ENCODE data around the gene KIF1C. TPM values are rescaled to one million over a fixed set of nuclear protein-coding genes. Genes with fewer than 3 reads are reported as not detected.

Gene KIF1C
- polyA plus RNA-seq, 3 donors = 76.8 to 97.2 (median 87.3) TPM

DNA sequence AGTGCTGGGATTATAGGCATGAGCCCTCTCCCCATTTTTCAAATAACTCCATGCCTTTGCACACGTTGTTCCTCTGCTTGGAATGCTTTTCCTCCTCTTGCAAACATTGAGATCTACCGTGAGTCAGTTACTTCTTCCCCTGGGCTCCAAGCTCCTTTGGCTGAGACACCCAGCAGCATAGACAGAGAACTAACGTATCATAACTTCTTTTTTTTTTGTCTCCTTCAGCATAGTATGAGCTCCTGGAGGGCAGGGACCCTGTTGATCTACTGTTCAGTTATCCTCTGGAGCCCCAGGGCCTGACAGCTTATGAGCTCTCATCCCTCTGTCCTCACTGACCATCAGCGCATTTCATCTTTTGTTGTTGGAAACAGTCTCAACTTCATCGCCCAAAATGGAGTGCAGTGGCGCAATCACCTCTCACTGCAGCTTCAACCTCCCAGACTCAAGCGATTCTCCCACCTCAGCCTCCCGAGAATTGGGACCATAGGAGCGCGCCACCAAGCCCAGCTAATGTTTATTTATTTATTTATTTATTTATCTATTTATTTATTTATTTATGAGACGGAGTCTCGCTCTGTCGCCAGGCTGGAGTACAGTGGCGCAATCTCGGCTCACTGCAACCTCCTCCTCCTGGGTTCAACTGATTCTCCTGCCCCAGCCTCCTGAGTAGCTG, 32.3 kb upstream of the KIF1C start:
- no peak for DNase-seq (ENCODE audit: extremely low read depth in 1 of 11, low read depth in 9 of 11, low spot score in 4 of 11)

DNA sequence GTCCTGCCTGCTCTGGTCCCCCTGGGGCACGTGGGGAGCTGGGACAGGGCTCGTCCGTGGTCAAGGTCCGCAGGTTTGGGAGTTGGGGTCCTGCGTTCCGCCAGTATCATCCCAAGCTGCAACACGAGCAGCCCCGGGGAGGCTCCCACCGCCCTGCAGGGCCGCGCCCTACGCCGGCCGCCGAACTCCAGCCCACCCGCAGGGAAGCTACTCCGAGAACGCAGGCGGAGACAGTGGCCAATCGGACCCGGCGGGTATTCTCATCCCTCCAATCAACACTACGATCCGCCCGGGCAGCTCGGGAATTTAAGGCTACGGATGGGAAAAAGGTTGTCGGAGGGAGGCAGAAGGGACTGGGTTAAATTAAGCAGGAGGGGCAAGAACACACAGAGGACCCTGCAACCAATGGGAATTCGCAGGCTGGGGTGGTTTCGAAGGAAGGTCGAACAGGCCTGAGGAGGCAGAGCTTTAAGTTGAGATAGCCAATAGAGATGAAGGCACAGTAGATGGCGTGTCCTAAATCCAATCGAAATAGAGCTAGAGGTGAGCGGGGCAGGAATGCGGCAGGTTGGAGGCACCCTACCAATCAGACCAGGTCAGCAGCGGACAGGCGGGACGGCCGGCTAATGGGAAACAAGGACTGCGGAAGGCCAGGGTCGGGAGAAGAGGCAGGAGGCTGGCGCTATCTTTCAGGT, 30.8 kb upstream of the KIF1C start:
- peak in 10 of 11 donors; percentile 96 to 100 (median 99) for DNase-seq (ENCODE audit: extremely low read depth in 1 of 11, low read depth in 9 of 11, low spot score in 4 of 11)

DNA sequence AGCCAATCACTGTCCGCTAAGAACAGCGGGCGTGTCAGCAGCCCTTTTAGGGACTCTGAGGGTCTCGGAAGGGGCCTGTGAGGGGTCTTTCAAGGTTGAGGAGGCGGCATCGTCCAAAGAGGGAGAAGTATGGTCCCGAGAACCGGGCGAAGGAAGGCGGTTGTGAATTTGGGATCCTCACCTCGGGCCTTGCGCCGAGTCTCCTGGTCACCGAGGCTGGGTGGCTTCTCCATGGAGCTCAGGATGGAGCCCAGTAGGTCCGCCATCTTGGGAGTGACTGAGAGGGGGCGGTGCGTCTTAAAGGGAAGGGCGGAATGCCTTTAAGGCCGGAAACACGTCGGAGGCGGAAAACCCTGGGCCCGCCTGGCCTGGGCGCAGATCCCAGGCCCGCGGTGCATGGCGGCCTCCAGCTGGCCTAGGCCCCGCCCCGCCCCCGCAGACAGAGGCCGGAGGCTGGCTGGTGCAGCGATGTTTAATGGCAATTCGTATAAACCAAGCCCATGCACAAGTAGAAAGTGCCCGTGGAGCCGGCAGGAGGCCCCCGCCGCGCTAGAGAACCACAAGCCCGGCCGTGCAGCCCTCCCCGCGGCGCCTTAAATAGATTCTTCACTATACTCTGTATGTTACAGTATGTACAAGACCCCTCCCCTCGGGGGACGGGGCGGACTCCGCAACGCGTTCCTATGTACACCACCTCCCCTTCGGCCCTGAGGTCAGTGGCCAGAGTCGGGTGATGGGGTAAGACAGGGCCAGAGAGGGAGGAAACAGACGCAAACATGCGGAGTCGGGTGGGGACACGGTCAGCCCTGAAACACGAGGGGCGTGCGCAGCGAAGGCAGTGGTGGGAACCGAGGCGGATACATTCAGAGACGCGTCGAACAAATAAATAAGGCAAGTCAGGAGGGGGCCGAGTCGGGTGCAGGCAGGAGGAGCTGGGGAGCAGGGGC, 29.9 kb upstream of the KIF1C start, which contains the start of gene SPAG7:
SPAG7 (minus strand) TSS at position 279 of the 947 bp plus-strand sequence; CDS start at position 266, 13 bp downstream.
- peak; percentile 94 to 100 (median 96) for DNase-seq (ENCODE audit: extremely low read depth in 1 of 11, low read depth in 9 of 11, low spot score in 4 of 11)

DNA sequence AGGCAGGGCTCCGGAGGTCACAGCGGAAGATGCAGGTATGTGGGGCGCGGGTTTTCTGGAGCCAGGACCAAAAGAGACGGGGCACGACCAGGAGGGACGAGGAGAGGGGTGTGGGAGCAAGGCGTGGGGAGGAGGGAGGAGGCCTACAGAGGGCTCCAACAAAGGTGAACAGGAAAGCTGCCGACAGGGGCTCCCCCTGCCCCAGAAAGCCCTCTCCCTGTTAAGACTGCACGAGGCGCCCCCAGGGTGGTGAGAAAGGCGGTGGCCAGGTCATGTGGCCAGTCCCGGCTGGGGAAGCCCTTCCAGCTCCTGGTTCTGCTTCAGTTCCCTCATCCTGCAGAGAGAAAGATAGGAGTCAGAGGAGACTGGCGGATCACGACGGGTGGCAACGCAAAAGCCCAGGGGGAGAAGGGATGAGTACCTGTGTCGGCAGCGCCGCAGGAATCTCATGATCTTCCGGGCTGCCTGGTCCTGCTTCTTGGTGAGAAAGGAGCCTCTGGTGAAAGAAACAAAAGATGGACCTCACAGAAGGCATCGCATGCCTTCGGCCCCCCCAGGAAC, 29.2 kb upstream of the KIF1C start:
- no peak for DNase-seq (ENCODE audit: extremely low read depth in 1 of 11, low read depth in 9 of 11, low spot score in 4 of 11)

DNA sequence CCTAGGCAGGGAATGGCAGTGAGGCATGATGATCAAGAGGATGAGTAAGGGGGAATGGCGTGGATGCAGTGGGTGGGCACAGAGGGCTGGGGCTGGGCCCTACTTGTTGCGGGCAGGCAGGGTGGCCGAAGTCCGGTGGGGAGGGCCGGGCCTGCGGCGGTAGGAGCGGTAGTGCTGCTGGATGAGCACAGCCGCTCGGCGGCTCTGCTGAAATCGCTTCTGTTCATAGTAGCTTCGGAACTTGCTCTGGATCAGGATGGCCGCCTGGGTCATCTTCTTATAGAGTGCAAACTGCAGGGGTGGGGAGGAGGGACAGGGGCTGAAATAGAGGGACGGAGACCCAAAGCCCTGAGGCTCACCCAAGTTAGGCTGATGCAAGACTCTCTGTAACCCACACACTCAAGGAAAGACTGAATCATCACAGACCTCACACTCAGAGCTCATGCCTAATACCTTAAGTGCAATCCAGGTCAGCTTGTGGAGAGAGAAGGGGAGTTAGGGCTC, 28.7 kb upstream of the KIF1C start:
- no peak for DNase-seq (ENCODE audit: extremely low read depth in 1 of 11, low read depth in 9 of 11, low spot score in 4 of 11)

DNA sequence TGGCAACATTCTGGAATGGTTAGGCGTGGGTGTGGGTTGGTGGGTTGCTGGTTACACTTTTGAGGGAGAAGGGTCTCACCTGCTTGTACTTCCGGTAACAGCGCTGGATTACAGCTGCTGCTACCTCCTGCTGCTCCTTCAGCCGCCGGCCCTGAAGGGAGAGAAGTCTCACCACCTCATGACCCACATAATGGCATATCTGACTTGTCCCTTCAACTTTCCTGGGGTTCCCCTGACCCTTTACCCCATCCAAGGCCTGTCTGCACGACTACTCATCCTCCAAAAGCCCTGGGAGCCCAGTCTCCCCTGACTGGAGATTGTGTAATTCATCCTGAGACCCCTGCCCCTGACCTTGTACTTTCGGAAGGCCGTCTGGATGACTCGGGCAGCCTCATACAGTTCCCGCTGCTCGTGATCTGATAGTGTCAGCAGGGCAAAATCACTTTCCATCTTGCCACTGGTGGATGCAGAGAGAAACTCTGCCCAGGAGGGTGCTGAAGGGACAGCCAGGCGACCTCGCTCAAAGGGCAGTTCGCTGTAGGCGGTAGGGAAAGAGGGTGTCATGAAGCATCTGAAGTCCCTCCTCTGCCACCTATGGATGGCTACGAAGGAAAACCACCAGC, 28.1 kb upstream of the KIF1C start:
- no peak for DNase-seq (ENCODE audit: extremely low read depth in 1 of 11, low read depth in 9 of 11, low spot score in 4 of 11)

DNA sequence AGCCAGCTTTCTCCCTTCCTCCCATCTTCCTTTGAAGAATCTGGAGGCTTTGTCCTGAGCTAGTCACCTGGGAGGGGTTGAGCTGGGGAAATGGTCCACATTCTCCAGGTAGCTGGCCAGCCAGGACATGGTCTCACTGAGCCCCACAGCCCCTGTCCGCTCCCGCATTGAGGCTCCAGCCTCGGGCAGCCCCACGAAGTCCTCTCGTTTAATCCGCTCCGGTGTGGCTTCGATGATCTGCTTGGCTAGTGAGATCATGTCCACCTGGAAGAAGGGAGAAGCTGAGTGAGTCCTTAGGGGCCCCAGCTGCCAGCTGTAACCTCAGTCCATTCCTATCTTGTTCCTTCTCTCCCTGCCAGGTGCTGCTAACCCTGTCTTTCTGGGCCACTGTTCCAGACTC, 27.5 kb upstream of the KIF1C start:
- DNase-seq (ENCODE audit: extremely low read depth in 1 of 11, low read depth in 9 of 11, low spot score in 4 of 11) = no peak

DNA sequence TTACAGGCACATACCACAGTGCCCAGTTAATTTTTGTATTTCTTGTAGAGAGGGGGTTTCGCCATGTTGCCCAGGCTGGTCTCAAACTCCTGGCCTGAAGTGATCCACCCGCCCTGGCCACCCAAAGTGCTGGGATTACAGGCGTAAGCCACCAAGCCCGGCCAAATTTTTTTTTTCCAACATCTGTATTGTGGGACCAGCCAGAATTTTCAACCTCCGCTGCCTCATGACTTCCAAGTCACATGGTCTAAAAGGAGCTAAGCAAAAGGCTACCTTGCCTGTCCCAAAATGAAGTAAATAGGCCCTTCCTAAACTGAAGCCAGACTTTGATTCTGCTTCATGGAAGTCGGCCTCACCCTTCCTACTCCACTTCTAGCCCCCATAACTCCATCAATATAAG, 25.9 kb upstream of the KIF1C start:
- no peak for DNase-seq (ENCODE audit: extremely low read depth in 1 of 11, low read depth in 9 of 11, low spot score in 4 of 11)

DNA sequence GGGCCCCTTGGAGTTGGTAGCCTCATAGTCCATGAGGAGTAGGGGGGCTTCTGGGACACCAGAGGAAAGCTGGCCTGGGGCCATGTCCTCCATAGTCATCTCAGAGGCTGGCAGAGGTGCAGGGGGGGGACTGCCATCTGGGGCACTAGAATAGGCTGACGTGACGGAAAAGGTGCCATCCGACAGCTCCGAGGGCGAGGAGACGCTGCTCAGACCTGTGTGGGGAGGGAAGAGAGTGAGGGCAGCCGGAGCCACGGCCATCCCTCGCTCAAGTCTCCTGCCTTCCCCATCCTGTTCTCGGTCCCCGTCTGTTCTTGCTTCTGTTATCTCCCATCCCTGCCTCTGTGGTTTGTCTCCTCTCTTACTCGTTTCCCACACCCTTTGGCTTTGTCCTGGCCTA, 25.4 kb upstream of the KIF1C start:
- no peak for DNase-seq (ENCODE audit: extremely low read depth in 1 of 11, low read depth in 9 of 11, low spot score in 4 of 11)

DNA sequence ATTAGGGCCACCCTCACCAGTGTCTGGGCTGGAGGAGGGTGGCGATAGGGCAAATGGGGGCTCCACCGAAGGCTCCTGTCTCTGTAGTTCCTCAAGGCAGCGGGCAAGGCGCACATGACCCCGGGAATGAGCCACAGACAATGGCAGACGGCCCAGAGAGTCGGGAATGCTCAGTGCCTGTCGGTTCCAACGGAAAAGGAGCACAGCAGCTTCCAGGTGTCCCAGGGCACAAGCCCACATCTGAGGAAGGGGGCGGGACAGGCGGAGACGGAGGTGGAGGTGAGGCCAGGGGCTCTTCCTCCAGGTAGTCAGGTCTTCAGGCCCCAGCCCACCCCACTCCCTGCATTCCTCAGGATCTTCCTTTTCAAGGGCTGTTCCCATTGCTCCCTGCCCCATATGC, 25.0 kb upstream of the KIF1C start:
- DNase-seq (ENCODE audit: extremely low read depth in 1 of 11, low read depth in 9 of 11, low spot score in 4 of 11) = no peak

DNA sequence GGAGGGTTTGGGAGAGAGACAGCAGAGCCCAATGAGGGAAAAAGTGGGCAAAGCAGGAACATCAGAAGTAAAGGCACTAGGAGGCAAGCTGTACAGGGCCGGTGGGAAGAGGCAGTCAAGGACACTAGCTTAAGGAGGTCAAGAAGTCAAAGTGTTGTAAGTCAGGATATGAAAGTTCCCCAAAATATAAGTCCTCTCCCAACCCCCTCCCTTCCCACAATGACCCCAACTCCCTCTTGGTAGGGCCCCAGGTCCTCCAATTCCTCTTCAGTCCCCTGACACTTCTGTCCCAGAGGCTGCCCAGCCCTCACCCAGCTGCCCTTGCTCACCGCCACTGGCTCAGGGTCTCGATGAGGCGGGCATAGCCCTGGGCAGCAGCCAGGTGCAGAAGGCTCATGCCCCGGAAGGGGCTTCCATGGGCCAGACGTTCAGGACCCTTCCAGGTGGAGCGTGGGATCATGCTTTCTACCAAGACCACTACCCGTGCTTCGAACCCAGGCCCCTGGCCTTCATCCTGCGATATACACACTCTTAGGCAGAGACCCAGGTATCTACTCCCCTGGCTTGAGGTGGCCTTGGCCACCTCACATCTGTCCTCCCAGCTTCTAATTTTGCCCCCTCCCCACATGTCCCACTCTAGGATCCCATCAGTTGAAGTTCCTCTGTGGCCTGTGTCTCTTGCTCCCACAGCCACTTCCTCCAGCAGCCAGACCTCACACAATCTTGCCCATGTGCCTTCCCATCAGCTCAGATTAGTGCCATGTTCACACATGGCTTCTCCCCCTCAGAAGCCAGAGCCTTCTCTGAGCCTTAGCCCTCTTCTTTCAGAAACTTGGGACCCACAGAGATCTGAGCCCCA, 24.3 kb upstream of the KIF1C start:
- no peak for DNase-seq (ENCODE audit: extremely low read depth in 1 of 11, low read depth in 9 of 11, low spot score in 4 of 11)

DNA sequence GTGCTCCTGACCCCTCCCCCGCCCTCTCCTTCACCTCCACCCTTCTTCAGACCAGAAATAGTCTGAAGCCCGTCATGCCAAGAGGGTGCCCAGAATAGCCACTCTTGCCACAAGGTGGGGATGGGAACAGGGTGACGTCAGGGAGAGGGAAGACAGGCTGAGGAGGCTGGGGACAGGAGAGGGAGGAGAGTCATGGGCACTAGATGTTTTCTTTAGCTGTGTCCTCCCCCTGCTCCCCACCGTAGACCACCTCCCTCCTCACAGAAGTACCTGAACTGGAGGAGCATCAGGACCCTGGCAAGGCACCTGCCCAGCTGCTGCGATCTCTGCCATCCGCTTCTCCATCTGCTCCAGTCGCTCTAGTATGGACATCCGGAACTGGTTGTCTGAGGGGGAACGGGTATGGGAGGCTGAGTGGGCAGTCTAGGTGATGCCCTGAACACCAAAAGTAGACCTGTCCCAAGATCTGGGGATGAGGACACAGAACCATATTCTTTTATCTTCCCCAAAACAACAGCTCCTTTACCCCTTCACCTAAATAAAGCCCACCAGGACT, 23.6 kb upstream of the KIF1C start:
- no peak for DNase-seq (ENCODE audit: extremely low read depth in 1 of 11, low read depth in 9 of 11, low spot score in 4 of 11)

DNA sequence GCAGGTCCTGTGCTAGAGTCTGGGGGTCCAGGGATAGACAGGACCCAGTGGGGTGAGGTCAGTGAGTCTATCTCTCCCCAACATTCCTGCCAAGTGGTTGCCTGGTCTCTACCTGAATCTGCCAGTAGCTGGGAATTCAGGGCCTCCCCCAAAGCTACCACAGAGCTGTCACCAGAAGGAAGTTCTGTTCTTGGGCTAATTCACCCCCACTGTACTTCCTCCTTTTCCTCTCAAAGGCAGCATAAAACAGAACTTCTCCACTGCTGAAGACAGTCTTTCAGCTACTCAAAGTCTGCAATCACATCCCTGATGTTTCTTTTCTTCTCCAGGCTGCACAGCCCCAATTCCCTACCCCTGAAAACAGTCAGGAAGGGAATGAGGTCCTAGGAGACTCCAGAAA, 19.0 kb upstream of the KIF1C start:
- no peak for DNase-seq (ENCODE audit: extremely low read depth in 1 of 11, low read depth in 9 of 11, low spot score in 4 of 11)

DNA sequence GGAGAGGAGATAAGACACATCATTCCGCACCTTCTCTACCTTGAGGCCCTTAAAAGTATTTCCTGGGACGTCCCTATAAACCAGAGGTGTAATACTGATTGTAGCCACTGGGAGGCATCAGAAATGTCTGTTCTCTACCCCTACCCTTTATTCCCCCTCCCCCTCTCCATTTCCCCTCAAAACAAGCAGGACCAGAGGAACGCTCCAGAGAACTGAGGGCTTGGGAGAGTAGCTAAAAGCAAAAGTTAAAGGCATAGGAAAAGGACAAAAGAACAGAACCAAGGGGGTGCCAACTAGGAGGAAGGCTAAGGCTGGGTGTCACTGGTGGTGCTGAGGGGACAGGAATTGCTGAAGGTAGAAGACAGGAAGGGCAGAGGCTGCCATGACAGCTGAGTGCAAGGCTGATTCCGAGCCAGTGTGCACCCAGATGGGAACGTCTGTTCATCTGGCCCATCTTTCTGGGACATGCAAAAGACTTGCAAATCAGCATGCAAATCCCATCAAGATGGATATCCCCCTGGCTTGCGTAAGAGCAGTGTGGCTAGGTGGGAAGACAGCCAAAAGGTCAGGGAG, 17.0 kb upstream of the KIF1C start:
- peak in 6 of 11 donors; percentile 62 to 72 (median 68) for DNase-seq (ENCODE audit: extremely low read depth in 1 of 11, low read depth in 9 of 11, low spot score in 4 of 11)

DNA sequence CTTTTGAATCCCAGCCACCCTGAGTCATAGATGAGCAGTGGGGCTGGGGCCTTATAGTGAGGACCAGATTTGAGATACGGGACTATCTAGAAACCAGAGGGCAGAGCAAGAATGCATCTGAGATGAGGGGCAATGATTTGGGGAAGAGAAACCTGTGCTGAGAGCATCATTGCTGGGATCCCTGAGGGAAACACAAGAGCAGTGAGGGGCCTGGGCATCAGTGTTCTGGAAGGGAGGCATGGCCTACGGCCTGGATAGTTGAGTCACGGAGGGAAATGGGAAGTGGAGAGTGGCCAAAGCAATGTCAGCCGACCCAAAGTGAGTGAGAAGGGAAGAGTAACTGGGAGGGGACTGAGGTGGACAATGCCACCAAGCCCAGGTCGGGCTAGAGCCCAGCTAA, 15.4 kb upstream of the KIF1C start:
- DNase-seq (ENCODE audit: extremely low read depth in 1 of 11, low read depth in 9 of 11, low spot score in 4 of 11) = no peak

DNA sequence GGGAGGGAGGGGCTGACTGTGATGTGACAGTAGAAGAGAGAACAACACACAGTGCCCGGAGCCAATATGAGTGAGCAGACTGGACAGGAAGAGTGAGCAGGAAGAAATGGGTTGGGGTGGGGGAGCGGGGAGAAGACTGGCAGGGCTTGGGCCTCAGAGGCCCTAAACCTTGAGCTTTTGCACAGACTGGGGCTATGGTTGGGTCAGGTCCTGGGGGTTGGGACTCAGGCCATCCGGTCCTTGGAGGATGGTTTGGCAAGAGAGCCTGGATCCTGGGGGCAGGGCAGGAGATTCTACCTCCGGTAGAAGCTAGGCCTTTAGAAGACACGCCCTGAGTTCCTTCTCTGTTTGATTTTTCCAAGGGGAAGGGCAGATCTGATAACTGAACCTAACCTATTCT, 11.3 kb upstream of the KIF1C start:
- DNase-seq (ENCODE audit: extremely low read depth in 1 of 11, low read depth in 9 of 11, low spot score in 4 of 11) = no peak
